ENCODE measurements around the gene RRP1. TPM values are rescaled to one million over a fixed set of nuclear protein-coding genes. Genes with fewer than 3 reads are reported as not detected.

Gene RRP1
- total RNA-seq, 1 donor from 2014 or later, result 52.0 TPM

- Histone ChIP-seq H3K9me3 (no peaks in the 10 kb centered on the region), H3K27ac (no peak overlapping the region), H3K4me3 (no peak overlapping the region), H3K27me3 (no peaks in the 10 kb centered on the region), H3K4me1 (peaks cover 0 to 3% of the 10 kb centered on the region in 2 donors), H3K36me3 (peaks cover 0 to 15% of the 10 kb centered on the region in 2 donors)
- DNase-seq (ENCODE audit: low spot score in 2 of 2), result no peak
- TF ChIP-seq CTCF (IDR thresholded peaks at IDR 0.05), result no peak
- intact Hi-C loops (cut with DNase I), result loop anchor here (2.0 kb wide), 1 partner anchor 52 kb away; no protein-coding TSS in a partner anchor
Measured at GRCh38 chr21:43766734-43767497, 22.5 kb upstream of the RRP1 start.

GRCh38 chr21:43767498-43767983, 21.8 kb upstream of the RRP1 start:
- H3K27ac ChIP-seq, result no peak overlapping the region
- DNase-seq (ENCODE audit: low spot score in 2 of 2), result no peak
- no peaks in the 10 kb centered on the region for H3K27me3 ChIP-seq
- intact Hi-C loops (cut with DNase I), result loop anchor here (2.0 kb wide), 1 partner anchor 53 kb away; no protein-coding TSS in a partner anchor
- no peak overlapping the region for H3K4me3 ChIP-seq
- no peaks in the 10 kb centered on the region for H3K9me3 ChIP-seq
- peaks cover 0 to 3% of the 10 kb centered on the region in 2 donors for H3K4me1 ChIP-seq
- H3K36me3 ChIP-seq, result peaks cover 0 to 10% of the 10 kb centered on the region in 2 donors
- TF ChIP-seq CTCF (IDR thresholded peaks at IDR 0.05), result no peak

GRCh38 chr21:43767984-43768867, 21.2 kb upstream of the RRP1 start:
- Histone ChIP-seq H3K27ac (no peak overlapping the region), H3K9me3 (no peaks in the 10 kb centered on the region), H3K36me3 (peaks cover 5 to 10% of the 10 kb centered on the region in 2 donors), H3K27me3 (no peaks in the 10 kb centered on the region), H3K4me3 (no peak overlapping the region), H3K4me1 (peaks cover 0 to 3% of the 10 kb centered on the region in 2 donors)
- intact Hi-C loops (cut with DNase I), result loop anchor here (2.0 kb wide), 1 partner anchor 53 kb away; no protein-coding TSS in a partner anchor
- no peak for DNase-seq (ENCODE audit: low spot score in 2 of 2)
- no peak for TF ChIP-seq CTCF (IDR thresholded peaks at IDR 0.05)

- no peak overlapping the region for H3K4me3 ChIP-seq
- no peaks in the 10 kb centered on the region for H3K9me3 ChIP-seq
- no peaks in the 10 kb centered on the region for H3K27me3 ChIP-seq
- peaks cover 11 to 14% of the 10 kb centered on the region in 2 donors for H3K36me3 ChIP-seq
- TF ChIP-seq CTCF (IDR thresholded peaks at IDR 0.05), result no peak
- H3K4me1 ChIP-seq, result peaks cover 0 to 3% of the 10 kb centered on the region in 2 donors
- intact Hi-C loops (cut with DNase I), result no loop called here
- no peak overlapping the region for H3K27ac ChIP-seq
- no peak for DNase-seq (ENCODE audit: low spot score in 2 of 2)
Measured at GRCh38 chr21:43768868-43769167, 20.6 kb upstream of the RRP1 start.

GRCh38 chr21:43769325-43769958, 19.9 kb upstream of the RRP1 start:
- H3K4me3 ChIP-seq, result no peak overlapping the region
- intact Hi-C loops (cut with DNase I), result no loop called here
- no peak for DNase-seq (ENCODE audit: low spot score in 2 of 2)

More at GRCh38 chr21:43769325-43769958, 19.9 kb upstream of the RRP1 start:
- Histone ChIP-seq H3K27me3 (no peaks in the 10 kb centered on the region), H3K36me3 (peaks cover 17 to 21% of the 10 kb centered on the region in 2 donors), H3K27ac (no peak overlapping the region), H3K9me3 (no peaks in the 10 kb centered on the region), H3K4me1 (peaks cover 0 to 4% of the 10 kb centered on the region in 2 donors)
- TF ChIP-seq CTCF (IDR thresholded peaks at IDR 0.05), result no peak
